Breast epithelium (tissue), 3 donors: ENCODE results near the gene EML6.

Experiments
- CTCF ChIP-seq, 3 donors: fragments of 450-650 bp; IDR thresholded peaks; one replicate each; pipeline ENCODE4 v1.5.1; 2016 to 2017; ENCODE audit warnings: antibody characterized with exemption in 3 of 3, mild to moderate bottlenecking in 3 of 3, moderate library complexity in 3 of 3
- POLR2AphosphoS5 ChIP-seq, 3 donors: sonication (generic); formaldehyde crosslinking; IDR thresholded peaks; one replicate each; pipeline ENCODE4 v1.6.1; 2017; ENCODE audit warnings: antibody characterized with exemption in 3 of 3

GRCh38 chr2:54947136-54947535 is 223.7 kb downstream of the EML6 start:
- TF ChIP-seq POLR2AphosphoS5 (IDR thresholded peaks at IDR 0.05) = no peak
- no peak for TF ChIP-seq CTCF (IDR thresholded peaks at IDR 0.05)
